ENCODE results near the gene ADAMTS17.

- TF ChIP-seq CTCF (IDR thresholded peaks at IDR 0.05; ENCODE audit: poor library complexity) (no peak), EZH2 (IDR thresholded peaks at IDR 0.05; ENCODE audit: borderline replicate concordance) (no peak), EZH2phosphoT487 (IDR thresholded peaks at IDR 0.05; ENCODE audit: low read depth, severe bottlenecking, unreplicated experiment) (no peak)
Observed at GRCh38 chr15:100264994-100265640, 76.7 kb downstream of the ADAMTS17 start.

Data from hepatocyte (in vitro differentiated cells).